OCI-M2 (cell line): ENCODE measurements around the gene LPCAT2.

Experiments used
- DNase-seq: peaks from one replicate; lab custom pipeline; 2025; ENCODE audit not compliant: unreplicated experiment; lab: John Stamatoyannopoulos, UW

LPCAT2 gene

DNA sequence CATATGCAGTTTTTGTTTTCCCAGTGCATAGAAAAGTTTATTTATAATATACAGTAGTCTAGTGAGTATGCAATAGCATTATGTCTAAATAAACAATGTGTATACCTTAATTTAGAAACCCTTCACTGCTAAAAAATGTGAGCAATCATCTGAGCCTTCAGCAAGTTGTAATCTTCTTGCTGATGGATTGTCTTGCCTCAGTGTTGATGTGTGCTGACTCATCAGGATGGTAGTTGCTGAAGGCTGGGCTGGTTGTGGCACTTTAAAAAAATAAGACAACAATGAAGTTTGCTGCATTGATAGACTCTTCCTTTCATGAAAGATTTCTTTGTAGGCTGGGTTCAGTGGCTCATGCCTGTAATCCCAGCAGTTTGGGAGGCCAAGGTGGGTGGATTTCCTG is 43.7 kb downstream of the LPCAT2 start:
- no peak for DNase-seq

DNA sequence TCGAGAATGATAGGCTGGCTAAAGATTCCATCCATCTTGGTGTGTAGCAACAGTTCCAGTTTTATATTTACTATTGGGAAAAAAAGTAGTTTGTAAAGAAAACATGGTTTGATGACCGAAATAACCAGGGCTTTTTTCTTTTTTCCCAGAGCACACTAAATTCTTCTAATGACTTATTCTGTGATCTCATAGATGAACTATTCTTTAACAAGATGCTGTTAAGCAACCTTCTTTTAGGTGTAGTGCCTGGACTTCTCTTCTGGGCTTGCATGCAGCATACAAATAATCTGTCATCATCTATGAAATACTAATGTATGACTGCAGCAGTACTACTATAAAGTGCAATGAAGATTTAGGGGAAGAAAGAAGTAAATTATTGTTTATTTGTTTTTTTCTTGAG is 46.6 kb downstream of the LPCAT2 start:
- DNase-seq: no peak

DNA sequence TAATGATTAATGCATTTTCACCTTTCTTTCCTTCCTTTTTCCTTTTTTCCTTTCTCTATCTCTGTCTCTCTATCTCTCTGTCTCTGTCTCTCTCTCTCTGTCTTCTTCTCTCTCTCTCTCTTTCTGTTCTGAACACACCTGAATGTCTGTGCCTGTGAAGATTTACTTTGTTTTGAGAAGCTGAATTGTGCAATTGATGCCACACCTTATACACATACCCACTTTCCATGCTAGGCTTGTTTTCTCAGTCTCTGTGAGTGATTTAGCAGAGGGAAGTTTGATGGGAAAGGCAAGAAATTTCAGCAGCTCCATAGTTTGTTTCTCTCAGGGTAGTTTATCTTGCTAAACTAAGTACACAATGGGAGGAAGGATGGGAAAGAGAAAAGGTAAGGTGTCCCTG is 48.3 kb downstream of the LPCAT2 start:
- no peak for DNase-seq

DNA sequence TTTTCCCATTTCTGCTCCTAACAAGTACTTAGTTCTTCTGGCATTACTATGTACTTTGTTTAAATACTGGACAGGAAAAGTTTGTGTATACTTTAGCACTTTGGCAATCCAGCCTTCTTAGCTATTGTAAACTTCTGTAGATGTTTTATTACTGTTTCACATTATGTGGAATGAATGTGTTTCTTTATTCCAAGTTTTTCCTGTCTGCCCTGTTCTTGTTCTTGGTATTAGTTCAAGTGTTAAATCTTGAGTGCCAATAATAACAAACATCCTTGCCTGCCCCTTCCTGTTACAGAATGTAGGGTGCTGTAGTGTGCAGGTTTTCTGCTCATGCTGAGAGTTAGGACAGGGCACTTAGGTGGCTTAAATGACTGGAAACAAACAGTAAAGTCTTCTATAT is 50.4 kb downstream of the LPCAT2 start:
- no peak for DNase-seq

DNA sequence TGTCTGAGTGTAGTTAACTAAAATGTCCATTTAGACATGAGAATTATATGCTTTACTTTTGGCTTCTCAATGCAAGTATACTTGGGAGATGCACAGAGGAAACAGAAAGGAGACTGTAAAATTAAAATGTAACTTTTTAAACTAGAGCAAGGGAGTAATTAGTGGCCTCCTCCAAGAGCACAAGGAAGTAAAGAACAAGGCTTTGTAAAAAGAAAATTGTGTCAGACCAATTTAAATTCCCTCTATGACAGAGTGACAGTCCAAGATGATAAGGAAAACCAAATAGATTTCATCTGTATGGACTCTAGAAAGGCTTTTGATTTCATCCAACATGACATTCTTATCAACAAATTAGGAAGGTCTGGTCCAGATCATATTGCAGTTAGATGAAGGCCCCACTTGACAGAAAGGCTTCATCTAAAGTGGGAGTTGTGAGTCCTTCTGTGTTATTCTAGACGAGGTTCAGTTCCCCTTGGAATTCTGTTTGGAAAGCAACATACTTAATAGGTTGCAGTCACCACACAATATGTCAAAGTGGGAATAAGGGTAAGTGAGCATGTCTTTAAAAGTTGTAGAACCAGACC is 51.2 kb downstream of the LPCAT2 start:
- no peak for DNase-seq

DNA sequence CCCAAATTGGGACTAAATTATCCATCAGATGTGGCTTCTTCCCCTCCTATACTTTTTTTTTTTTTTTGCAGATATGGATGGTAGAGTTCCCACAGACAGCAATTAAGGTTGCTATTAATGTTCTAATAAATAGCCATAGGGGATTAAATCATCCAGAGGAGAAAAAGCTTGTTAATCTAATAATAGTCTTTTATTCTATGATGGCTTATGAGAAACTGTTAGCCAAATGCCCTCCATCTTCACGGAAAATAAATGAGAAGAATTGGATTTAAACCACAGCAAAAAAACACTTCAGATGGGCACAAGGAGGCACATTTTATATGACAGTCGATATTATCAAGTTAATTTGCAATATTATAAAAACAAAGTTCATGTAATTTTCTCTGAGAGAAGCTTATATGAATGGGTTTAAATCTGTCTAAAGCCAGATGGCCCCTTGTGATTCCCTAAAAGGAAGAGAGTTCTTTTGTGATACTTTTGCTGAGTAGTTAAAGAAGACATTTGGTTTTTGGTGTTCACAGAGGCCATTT is 52.5 kb downstream of the LPCAT2 start:
- DNase-seq: no peak

DNA sequence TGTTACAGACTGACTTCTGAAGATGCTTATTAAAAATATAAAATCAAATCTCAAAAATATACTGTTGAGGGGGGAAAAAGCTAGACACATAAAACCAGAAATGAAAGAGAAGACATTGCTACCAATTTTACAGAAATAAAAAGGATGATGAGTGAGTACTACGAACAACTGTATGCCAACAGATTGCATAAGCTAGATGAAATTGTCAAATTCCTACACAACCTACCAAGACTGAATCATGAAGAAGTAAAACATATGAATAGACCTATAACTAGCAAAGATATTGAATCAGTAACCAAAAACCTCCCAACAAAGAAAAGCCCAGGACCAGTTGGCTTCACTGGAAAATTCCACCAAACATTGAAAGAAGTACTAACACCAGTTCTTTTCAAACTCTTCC is 54.1 kb downstream of the LPCAT2 start:
- DNase-seq: no peak

DNA sequence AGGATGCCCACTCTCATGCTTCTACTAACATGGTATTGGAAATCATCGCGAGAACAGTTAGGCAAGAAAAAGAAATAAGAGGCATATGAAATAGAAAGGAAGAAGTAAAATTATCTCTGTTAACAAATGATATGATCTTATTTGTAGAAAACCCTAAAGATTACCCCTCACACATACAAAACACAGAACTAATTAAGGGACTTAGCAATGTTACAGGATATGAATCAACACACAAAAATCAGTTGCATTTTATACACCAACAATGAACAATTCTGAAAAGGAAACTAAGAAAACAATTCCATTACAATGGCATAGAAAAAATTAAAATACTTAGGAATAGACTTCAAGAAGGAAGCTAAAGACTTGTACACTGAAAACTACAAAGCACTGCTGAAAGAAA is 54.9 kb downstream of the LPCAT2 start:
- DNase-seq: no peak

DNA sequence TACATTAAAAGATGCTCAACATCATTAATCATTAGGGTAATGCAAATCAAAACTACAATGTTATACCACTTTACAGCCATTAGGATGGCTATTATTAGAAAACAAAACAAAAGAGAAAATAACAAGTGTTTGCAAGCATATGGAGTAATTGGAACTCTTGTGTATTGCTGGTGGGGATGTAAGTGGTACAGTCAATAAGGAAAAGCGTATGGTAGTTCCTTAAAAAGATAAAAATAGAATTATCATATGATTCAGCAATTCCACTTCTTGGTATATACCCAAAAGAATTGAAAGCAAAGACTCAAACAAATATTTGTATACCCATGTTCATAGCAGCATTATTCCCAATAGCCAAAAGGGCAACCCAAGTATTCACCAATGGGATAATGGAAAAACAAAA is 56.2 kb downstream of the LPCAT2 start:
- no peak for DNase-seq

DNA sequence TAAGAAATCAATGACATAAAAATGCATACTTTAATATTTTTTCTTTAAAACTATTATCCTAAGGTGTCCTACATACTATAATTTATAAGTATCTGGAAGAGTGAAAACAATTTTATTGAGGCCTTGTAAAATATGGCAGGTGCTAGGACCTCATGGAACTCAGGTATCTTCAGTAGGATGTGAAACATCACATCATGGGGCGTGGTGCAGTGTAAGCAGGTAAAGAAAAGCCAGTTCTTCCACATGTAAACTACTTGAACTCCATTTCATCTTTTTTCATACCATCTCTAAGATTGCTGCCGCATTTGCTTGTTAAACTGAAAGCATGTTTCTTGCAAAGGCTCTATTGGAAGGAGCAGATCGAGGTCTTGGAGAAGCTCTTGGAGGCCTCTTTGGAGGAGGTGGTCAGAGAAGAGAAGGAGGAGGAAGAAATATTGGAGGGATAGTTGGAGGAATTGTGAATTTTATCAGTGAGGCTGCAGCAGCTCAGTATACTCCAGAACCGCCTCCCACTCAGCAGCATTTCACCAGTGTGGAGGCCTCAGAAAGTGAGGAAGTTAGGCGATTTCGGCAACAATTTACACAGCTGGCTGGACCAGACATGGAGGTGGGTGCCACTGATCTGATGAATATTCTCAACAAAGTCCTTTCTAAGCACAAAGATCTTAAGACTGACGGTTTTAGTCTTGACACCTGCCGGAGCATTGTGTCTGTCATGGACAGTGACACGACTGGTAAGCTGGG is 57.7 kb downstream of the LPCAT2 start, which contains the start of gene CAPNS2:
Gene CAPNS2 (plus strand): TSS at position 253 of the 744 bp plus-strand sequence. CDS start 73 bp downstream, at position 326.
- no peak for DNase-seq

DNA sequence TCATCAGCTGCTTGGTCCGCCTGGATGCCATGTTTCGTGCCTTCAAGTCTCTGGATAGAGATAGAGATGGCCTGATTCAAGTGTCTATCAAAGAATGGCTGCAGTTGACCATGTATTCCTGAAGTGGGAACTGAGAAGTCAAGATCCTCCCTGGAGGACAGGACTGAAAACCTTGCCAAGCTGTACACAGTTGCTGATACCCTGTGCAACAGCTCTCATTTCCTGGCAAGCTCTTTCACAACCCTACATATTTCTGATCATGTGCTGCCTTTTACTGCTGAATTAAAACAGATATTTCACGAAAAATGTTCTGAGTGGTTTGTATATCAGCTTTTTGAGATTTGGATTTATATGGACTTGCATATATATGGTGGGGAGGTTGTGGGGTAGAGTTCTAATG is 58.5 kb downstream of the LPCAT2 start:
- no peak for DNase-seq

DNA sequence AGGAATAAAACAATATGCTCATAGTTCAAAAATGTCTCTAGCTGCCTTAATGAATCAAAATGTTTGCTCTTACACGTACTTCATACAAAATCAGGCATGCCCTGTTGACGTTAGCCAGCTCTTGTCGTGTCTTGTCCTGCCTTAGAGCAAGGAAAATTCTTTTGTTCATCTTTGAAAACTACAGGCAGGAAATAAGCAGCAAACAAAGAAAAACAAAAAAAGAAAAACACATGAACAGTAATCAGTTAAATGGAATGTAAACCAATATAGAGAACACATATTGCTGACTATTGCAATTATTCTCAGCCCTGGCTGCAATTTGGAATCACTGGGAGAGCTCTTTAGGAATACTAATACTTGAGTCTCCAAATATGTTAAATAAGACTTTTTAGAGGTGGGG is 59.3 kb downstream of the LPCAT2 start:
- no peak for DNase-seq

DNA sequence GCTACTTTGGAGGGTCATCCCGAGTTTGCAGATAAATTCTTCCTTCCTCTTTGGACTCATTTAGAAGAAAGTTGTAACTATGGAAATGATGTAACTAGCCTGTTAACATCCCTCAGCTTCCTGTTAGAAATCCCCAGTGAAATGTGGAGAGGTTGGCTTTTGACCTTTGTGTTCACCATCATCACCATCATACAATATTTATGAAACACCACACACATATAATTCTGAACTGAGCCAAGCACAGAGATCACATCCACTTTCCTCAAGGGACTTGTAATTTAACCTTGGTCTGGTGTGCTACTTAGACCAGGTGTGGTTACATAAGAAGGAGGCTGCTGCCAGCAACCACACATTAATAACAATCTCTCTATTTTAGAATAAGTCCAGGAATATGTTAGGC is 60.2 kb downstream of the LPCAT2 start:
- no peak for DNase-seq

DNA sequence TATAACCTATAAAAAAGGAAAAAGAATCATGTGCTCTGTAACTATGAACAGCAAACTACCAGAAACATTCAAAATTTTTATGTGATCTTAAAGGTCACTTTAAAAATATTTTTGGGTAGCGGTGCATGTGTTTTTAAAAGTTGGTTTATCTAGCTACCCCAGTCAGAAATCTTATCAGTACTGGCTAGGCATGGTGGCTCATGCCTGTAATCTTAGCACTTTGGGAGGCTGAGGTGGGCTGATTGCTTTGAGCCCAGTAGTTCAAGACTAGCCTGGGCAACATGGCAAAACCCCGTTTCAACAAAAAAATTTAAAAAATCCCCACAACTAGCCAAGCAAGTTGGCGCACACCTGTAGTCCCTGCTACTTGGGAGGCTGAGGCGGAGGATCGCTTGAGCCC is 61.3 kb downstream of the LPCAT2 start:
- DNase-seq: no peak

DNA sequence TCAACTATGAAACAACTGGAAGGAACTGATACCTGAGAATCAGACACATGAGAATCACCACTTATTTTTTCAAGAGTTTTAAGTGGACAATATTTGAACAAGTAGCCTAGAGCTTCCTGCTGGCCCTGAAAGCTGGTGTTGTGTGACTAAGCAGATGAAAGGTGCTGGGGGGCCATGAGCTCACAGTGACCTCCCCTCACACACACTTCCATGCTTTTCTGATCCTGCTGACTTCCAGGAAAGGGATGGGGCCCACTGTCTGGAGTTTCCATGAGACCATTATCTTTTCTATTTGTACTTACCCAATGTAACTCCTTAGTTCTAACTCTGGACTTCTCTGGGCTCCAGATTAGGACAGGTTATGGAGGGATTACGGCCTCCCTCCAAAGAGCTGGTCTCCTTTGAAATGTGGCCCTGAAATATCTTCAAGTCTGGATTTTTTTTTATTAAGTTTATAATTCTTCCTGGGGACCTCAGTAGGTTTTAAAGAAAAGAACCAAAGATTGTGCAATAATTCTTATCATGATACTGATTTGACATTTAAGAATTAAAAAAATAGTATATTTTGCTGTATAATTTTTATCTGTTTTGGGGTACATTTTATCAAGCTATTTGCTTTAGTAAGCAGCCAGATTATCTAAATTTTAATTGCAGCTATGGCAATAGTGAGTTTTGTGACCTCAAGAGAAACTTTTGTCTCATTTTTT is 62.5 kb downstream of the LPCAT2 start:
- DNase-seq: no peak

DNA sequence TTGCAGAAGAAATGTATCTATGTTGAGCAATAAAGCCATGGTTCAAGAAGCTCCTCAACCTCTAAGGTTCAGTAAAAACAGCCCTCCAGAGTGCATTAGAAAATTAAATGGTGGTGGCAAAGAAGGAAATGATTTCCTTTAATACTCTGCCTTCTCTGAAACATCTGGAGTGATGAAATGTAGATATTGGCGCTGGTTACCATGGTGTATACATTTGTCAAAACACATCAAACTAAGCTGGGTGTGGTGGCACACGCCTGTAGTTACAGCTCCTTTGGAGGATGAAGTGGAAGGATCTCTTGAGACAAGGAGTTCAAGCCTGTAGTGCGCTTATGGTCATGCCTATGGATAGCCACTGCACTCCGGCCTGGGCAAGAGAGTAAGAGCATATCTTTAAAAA is 63.6 kb downstream of the LPCAT2 start:
- no peak for DNase-seq

DNA sequence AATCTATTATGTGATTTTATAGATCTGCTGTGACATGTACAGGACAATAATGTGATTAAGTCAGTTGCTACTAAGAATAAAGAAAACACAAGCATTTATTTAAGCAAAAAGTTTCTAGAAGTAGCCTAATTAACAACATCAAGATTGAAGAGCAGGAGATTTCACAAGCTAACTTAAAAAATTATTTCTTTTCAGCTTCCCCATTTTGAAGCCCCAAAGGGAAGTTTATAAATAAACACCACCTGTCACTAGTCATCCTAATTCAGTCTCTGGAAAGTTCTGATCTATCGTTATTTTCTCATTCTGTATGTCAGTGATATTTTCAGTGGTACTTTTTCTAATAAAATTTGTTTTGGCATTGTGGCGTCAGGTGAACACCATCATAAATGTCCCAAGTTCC is 65.9 kb downstream of the LPCAT2 start:
- DNase-seq: no peak

DNA sequence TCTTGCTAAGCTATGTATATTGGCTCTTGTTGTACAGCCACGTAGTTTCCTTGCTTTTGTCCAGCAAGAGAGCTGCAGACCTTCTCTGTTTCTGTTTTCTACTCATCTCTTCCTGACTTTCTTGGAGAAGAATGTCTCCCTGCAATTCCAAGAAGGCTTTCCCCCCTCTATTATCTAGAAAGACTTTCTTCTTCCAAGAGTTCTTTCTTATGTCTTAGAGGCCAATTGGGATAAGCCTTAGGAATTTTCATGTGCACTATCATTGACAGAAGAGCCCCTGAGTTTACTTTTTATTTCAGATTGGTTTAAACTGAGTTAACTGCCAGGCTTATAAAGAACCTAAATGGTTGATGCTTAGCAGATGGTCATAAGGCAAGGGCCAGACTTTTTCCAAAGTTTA is 66.6 kb downstream of the LPCAT2 start:
- DNase-seq: no peak

DNA sequence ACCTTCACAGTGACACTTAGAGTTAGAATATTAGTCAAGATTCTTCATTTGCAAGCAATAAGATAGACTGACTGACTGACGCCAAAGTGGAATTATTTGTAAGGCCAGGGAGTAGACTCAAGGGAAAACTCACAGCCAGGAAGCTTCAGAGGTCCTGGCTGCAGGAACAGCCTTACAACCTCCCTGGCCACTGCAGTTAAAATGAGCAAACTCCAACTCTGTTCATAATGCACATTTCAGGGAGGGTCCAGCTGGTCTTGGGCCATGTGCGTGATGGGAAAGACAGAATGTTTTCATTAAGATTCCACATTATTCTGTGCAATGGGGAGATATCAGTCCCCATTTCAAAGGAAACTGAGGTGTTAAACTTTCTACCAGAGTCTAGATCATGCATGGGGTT is 67.5 kb downstream of the LPCAT2 start:
- no peak for DNase-seq

DNA sequence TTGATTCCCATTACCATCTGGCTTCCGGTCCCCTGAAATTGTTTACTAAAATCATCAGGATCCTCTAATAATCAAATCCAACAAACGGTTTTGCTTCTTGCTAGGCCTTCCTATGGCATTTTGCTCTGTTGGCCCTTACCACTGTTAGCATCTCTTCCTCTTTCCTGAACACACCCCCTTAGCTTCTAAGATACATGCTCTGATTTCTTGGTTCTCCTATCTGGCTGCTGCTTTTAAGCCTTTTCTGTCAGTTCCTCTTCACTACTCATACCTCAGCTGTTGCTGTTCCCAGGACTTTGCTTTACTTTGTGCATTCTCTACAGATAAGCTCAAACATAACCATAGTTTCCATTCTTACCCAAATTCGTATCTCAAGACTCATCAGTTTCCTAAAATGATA is 69.0 kb downstream of the LPCAT2 start:
- DNase-seq: no peak

DNA sequence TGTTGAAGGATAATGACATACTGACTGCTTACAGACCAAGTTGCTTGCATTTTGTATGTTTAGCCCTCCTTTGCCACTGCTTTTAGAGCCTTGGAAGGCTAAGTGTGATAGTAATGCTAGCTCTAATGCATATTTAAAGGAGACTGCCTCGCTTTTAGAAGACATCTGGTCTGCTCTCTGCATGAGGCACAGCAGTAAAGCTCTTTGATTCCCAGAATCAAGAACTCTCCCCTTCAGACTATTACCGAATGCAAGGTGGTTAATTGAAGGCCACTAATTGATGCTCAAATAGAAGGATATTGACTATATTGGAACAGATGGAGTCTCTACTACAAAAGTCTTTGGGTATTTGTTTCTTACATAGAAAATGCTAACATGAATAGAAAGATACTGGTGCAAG is 76.8 kb downstream of the LPCAT2 start:
- DNase-seq: no peak

DNA sequence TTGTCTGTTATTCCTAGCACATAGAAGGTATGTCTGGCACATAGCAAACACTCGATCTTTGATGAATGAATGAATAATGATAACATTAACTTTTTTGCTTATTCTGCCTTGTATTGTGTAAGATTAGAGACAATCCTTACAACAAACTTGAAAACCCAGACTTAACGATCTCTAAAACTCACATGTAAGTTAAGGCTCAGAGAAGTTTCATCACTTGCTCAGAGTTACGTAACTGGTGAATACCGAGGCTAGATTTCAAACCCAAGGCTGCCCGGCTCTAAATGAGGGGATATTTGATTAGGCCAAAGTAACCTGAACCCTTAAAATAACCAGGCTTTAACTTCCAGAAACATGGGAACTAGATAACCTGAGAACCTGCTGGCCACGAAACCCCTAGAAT is 79.9 kb downstream of the LPCAT2 start:
- DNase-seq: no peak
